ENCODE data around the gene HCN2.

The HCN2 gene

GRCh38 chr19:547836-548720 lies 41.6 kb upstream of the HCN2 start:
- Histone ChIP-seq H3K27me3 (ENCODE audit: low read length) (no peaks in the 10 kb centered on the region), H4K20me1 (ENCODE audit: low read depth, low read length) (no peaks in the 10 kb centered on the region), H3K79me2 (ENCODE audit: insufficient read depth, low read length) (no peaks in the 10 kb centered on the region), H3K9me3 (ENCODE audit: insufficient read depth, low read length) (no peaks in the 10 kb centered on the region), H3F3A (ENCODE audit: insufficient read depth) (no peaks in the 10 kb centered on the region), H2AFZ (ENCODE audit: low read depth, low read length, severe bottlenecking) (no peak overlapping the region), H3K9me2 (replicated peaks; ENCODE audit: insufficient read depth, low read length) (no peaks in the 10 kb centered on the region), H3K36me3 (ENCODE audit: low read length) (no peaks in the 10 kb centered on the region), H3K4me3 (ENCODE audit: insufficient read depth, low read length, poor library complexity, severe bottlenecking) (no peak overlapping the region), H3K27ac (ENCODE audit: low read depth, low read length) (no peak overlapping the region), H3K9ac (ENCODE audit: low read length) (no peak overlapping the region), H3K4me2 (ENCODE audit: low read depth, low read length, poor library complexity, severe bottlenecking) (no peak overlapping the region)
- TF ChIP-seq EZH2phosphoT487 (conservative IDR thresholded peaks at IDR 0.05; ENCODE audit: low read length), result no peak
- TF ChIP-seq CTCF (IDR thresholded peaks at IDR 0.05; ENCODE audit: insufficient read depth, low read length, poor library complexity, severe bottlenecking), result no peak

- no peak overlapping the region for H3K27ac ChIP-seq (ENCODE audit: low read depth, low read length)
- H3K9me2 ChIP-seq (replicated peaks; ENCODE audit: insufficient read depth, low read length), result no peaks in the 10 kb centered on the region
- H3F3A ChIP-seq (ENCODE audit: insufficient read depth), result no peaks in the 10 kb centered on the region
- no peak overlapping the region for H3K4me3 ChIP-seq (ENCODE audit: insufficient read depth, low read length, poor library complexity, severe bottlenecking)
- no peaks in the 10 kb centered on the region for H4K20me1 ChIP-seq (ENCODE audit: low read depth, low read length)
- H2AFZ ChIP-seq (ENCODE audit: low read depth, low read length, severe bottlenecking), result no peak overlapping the region
- H3K36me3 ChIP-seq (ENCODE audit: low read length), result no peaks in the 10 kb centered on the region
- no peak for TF ChIP-seq EZH2phosphoT487 (conservative IDR thresholded peaks at IDR 0.05; ENCODE audit: low read length)
- TF ChIP-seq CTCF (IDR thresholded peaks at IDR 0.05; ENCODE audit: insufficient read depth, low read length, poor library complexity, severe bottlenecking), result no peak
- no peak overlapping the region for H3K4me2 ChIP-seq (ENCODE audit: low read depth, low read length, poor library complexity, severe bottlenecking)
- H3K9ac ChIP-seq (ENCODE audit: low read length), result no peak overlapping the region
- no peaks in the 10 kb centered on the region for H3K27me3 ChIP-seq (ENCODE audit: low read length)
- no peaks in the 10 kb centered on the region for H3K79me2 ChIP-seq (ENCODE audit: insufficient read depth, low read length)
- no peaks in the 10 kb centered on the region for H3K9me3 ChIP-seq (ENCODE audit: insufficient read depth, low read length)
Measured at GRCh38 chr19:548886-549830, 40.5 kb upstream of the HCN2 start.

GRCh38 chr19:554817-555216 lies 34.9 kb upstream of the HCN2 start:
- Histone ChIP-seq H3K4me3 (ENCODE audit: insufficient read depth, low read length, poor library complexity, severe bottlenecking) (no peak overlapping the region), H3K36me3 (ENCODE audit: low read length) (no peaks in the 10 kb centered on the region), H3K27me3 (ENCODE audit: low read length) (no peaks in the 10 kb centered on the region), H3K4me2 (ENCODE audit: low read depth, low read length, poor library complexity, severe bottlenecking) (no peak overlapping the region), H4K20me1 (ENCODE audit: low read depth, low read length) (no peaks in the 10 kb centered on the region), H3K79me2 (ENCODE audit: insufficient read depth, low read length) (no peaks in the 10 kb centered on the region), H2AFZ (ENCODE audit: low read depth, low read length, severe bottlenecking) (no peak overlapping the region), H3K9ac (ENCODE audit: low read length) (no peak overlapping the region), H3K9me3 (ENCODE audit: insufficient read depth, low read length) (no peaks in the 10 kb centered on the region), H3F3A (ENCODE audit: insufficient read depth) (no peaks in the 10 kb centered on the region), H3K27ac (ENCODE audit: low read depth, low read length) (no peak overlapping the region), H3K9me2 (replicated peaks; ENCODE audit: insufficient read depth, low read length) (no peaks in the 10 kb centered on the region)
- no peak for TF ChIP-seq EZH2phosphoT487 (conservative IDR thresholded peaks at IDR 0.05; ENCODE audit: low read length)
- TF ChIP-seq CTCF (IDR thresholded peaks at IDR 0.05; ENCODE audit: insufficient read depth, low read length, poor library complexity, severe bottlenecking), result no peak
